WTC11 (cell line): ENCODE measurements around the gene RAPGEF2. TPM values are rescaled to one million over a fixed set of nuclear protein-coding genes. Genes with fewer than 3 reads are reported as not detected.

Experiments used
- ATAC-seq: fragments of 200-7000 bp; cut with Tn5 transposase; 2 replicates; pipeline ENCODE4 v1.10.0; 2021; ENCODE audit warnings: mild to moderate bottlenecking, moderate library complexity
- CTCF ChIA-PET: fragments of 300-600 bp; sonication (Branson Sonifier 250); formaldehyde crosslinking; loops from one replicate; lab custom pipeline; 2021; ENCODE audit warnings: antibody characterized with exemption; lab: Charles Lee
- POLR2A ChIA-PET: fragments of 350-600 bp; sonication (Branson Sonifier 250); formaldehyde crosslinking; loops from one replicate; lab custom pipeline; 2021; ENCODE audit warnings: antibody characterized with exemption; lab: Charles Lee
- DNase-seq: peaks from one replicate; pipeline ENCODE4 v3.0.0; 2021; ENCODE audit warnings: low spot score
- H3K27ac Mint-ChIP-seq: 2 replicates; pipeline ENCODE4 v1.8.0; 2021; ENCODE audit warnings: mixed read lengths
- H3K27me3 Mint-ChIP-seq: 2 replicates; pipeline ENCODE4 v1.8.0; 2021; ENCODE audit warnings: low read depth, mild to moderate bottlenecking, moderate library complexity, mixed read lengths
- H3K36me3 Mint-ChIP-seq: 2 replicates; pipeline ENCODE4 v1.8.0; 2021; ENCODE audit warnings: mixed read lengths
- H3K4me1 Mint-ChIP-seq: 2 replicates; pipeline ENCODE4 v1.8.0; 2022; ENCODE audit warnings: mixed read lengths
- H3K4me3 Mint-ChIP-seq: 2 replicates; pipeline ENCODE4 v1.8.0; 2021; ENCODE audit warnings: mild to moderate bottlenecking, moderate library complexity, mixed read lengths
- H3K9me3 Mint-ChIP-seq: 2 replicates; pipeline ENCODE4 v1.8.0; 2021; ENCODE audit warnings: mixed read lengths
- ATF1 ChIP-seq: sonication (generic); formaldehyde crosslinking; IDR thresholded peaks from 2 replicates; pipeline ENCODE4 v1.8.1; 2023; ENCODE audit warnings: mild to moderate bottlenecking, moderate library complexity, missing genetic modification reagents
- ERG ChIP-seq: fragments of 250-450 bp; sonication (Bioruptor Pico); IDR thresholded peaks from 2 replicates; pipeline ENCODE4 v1.8.0; 2021; ENCODE audit warnings: mild to moderate bottlenecking
- FOXK1 ChIP-seq: sonication (generic); formaldehyde crosslinking; IDR thresholded peaks from 2 replicates; pipeline ENCODE4 v1.8.0; 2022; ENCODE audit warnings: mild to moderate bottlenecking, moderate library complexity, missing genetic modification reagents
- FOXP1 ChIP-seq: sonication (generic); formaldehyde crosslinking; IDR thresholded peaks from 2 replicates; pipeline ENCODE4 v1.8.0; 2022; ENCODE audit warnings: missing genetic modification reagents, mild to moderate bottlenecking, moderate library complexity, borderline replicate concordance
- GRHL2 ChIP-seq: fragments of 250-450 bp; sonication (Bioruptor Pico); IDR thresholded peaks from 2 replicates; pipeline ENCODE4 v1.8.0; 2022; ENCODE audit warnings: mild to moderate bottlenecking, moderate library complexity; ENCODE audit not compliant: insufficient replicate concordance, severe bottlenecking
- MLX ChIP-seq: sonication (generic); formaldehyde crosslinking; IDR thresholded peaks from 2 replicates; pipeline ENCODE4 v1.8.1; 2023; ENCODE audit warnings: mild to moderate bottlenecking, missing genetic modification reagents, moderate library complexity
- MYBL2 ChIP-seq: sonication (generic); formaldehyde crosslinking; IDR thresholded peaks from 2 replicates; pipeline ENCODE4 v1.8.1; 2023; ENCODE audit warnings: mild to moderate bottlenecking, moderate library complexity, missing genetic modification reagents
- NFATC4 ChIP-seq: fragments of 250-450 bp; sonication (Bioruptor Pico); IDR thresholded peaks from 2 replicates; pipeline ENCODE4 v1.9.0; 2021; ENCODE audit warnings: mild to moderate bottlenecking
- PRDM15 ChIP-seq: sonication (generic); formaldehyde crosslinking; IDR thresholded peaks from 2 replicates; pipeline ENCODE4 v1.8.0; 2022; ENCODE audit warnings: missing genetic modification reagents
- RELA ChIP-seq: sonication (generic); formaldehyde crosslinking; IDR thresholded peaks from 2 replicates; pipeline ENCODE4 v1.8.1; 2022; ENCODE audit warnings: missing genetic modification reagents, mild to moderate bottlenecking, borderline replicate concordance
- SOX15 ChIP-seq: fragments of 250-450 bp; sonication (Bioruptor Pico); IDR thresholded peaks from 2 replicates; pipeline ENCODE4 v1.9.0; 2021; ENCODE audit warnings: mild to moderate bottlenecking
- USF2 ChIP-seq: sonication (generic); formaldehyde crosslinking; IDR thresholded peaks from 2 replicates; pipeline ENCODE4 v1.8.1; 2023; ENCODE audit warnings: mild to moderate bottlenecking, missing genetic modification reagents, moderate library complexity
- ZBTB21 ChIP-seq: sonication (generic); formaldehyde crosslinking; IDR thresholded peaks from 2 replicates; pipeline ENCODE4 v1.8.1; 2023; ENCODE audit warnings: mild to moderate bottlenecking, missing genetic modification reagents, borderline replicate concordance
- ZBTB43 ChIP-seq: sonication (generic); formaldehyde crosslinking; IDR thresholded peaks from 2 replicates; pipeline ENCODE4 v1.8.1; 2023; ENCODE audit warnings: mild to moderate bottlenecking, missing genetic modification reagents
- ZNF263 ChIP-seq: sonication (generic); formaldehyde crosslinking; IDR thresholded peaks from 2 replicates; pipeline ENCODE4 v1.8.1; 2022; ENCODE audit warnings: low read depth, mild to moderate bottlenecking, moderate library complexity, missing genetic modification reagents
- ZNF512 ChIP-seq: sonication (generic); formaldehyde crosslinking; IDR thresholded peaks from 2 replicates; pipeline ENCODE4 v1.8.1; 2022; ENCODE audit warnings: missing genetic modification reagents, borderline replicate concordance
- ZNF532 ChIP-seq: fragments of 250-450 bp; sonication (Bioruptor Pico); IDR thresholded peaks from 2 replicates; pipeline ENCODE4 v1.9.0; 2021; ENCODE audit warnings: mild to moderate bottlenecking, borderline replicate concordance
- ZNF671 ChIP-seq: fragments of 250-450 bp; sonication (Bioruptor Pico); IDR thresholded peaks from 2 replicates; pipeline ENCODE4 v1.8.0; 2021; ENCODE audit warnings: mild to moderate bottlenecking
- total RNA-seq: library from RNA; stranded (reverse); gene quantifications from 3 replicates; pipeline ENCODE4 v1.2.3, GENCODE V29; 2021

RAPGEF2 gene
- total RNA-seq, 1 experiment from 2014 or later: 40.6 TPM

GRCh38 chr4:159153669-159154068 lies 50.8 kb downstream of the RAPGEF2 start:
- TF ChIP-seq NFATC4: no peak
- no peak for TF ChIP-seq ERG (CRISPR knock-in tag)
- no peak for TF ChIP-seq ZNF532 (CRISPR knock-in tag)
- TF ChIP-seq ZNF512 (CRISPR knock-in tag): no peak
- no peak for TF ChIP-seq ZNF263 (CRISPR knock-in tag)
- no peak for TF ChIP-seq USF2 (CRISPR knock-in tag)
- TF ChIP-seq ATF1 (CRISPR knock-in tag): no peak
- no peak for TF ChIP-seq PRDM15 (CRISPR knock-in tag)
- no peak for TF ChIP-seq ZBTB43 (CRISPR knock-in tag)
- TF ChIP-seq ZNF671: no peak
- TF ChIP-seq FOXK1 (CRISPR knock-in tag): no peak
- TF ChIP-seq MYBL2 (CRISPR knock-in tag): no peak
- no peak for TF ChIP-seq MLX (CRISPR knock-in tag)
- TF ChIP-seq ZBTB21 (CRISPR knock-in tag): no peak
- no peak for TF ChIP-seq SOX15
- no peak for TF ChIP-seq GRHL2 (CRISPR knock-in tag)
- TF ChIP-seq FOXP1: no peak
- no peak for TF ChIP-seq RELA
- Mint-ChIP-seq H3K9me3 (no peaks in the 10 kb centered on the region), H3K27ac (peak overlapping the region; percentile 62; the same call in 1 of the 2 replicates), H3K4me1 (peaks cover 63% of the 10 kb centered on the region), H3K36me3 (no peaks in the 10 kb centered on the region), H3K4me3 (no peak overlapping the region), H3K27me3 (no peaks in the 10 kb centered on the region)
- CTCF ChIA-PET: no interaction called here
- ATAC-seq: no peak
- no peak for DNase-seq
- POLR2A ChIA-PET: no interaction called here
